CD1c-positive myeloid dendritic cell (primary cell): Measurements from ENCODE around the gene CBX1.
A peak's percentile ranks its signal among the peaks of the same experiment; 100 is the strongest.

Experiments used
- DNase-seq: peaks from one replicate; pipeline ENCODE4 v3.0.0-alpha.2; 2016; ENCODE audit errors: extremely low spot score

Gene CBX1

GRCh38 chr17:48101012-48101720 lies at the start of gene CBX1:
Gene CBX1 (minus strand): TSS chr17:48101478. CDS start chr17:48077004, 24,474 bp downstream.
- peak; percentile 93 for DNase-seq

DNA sequence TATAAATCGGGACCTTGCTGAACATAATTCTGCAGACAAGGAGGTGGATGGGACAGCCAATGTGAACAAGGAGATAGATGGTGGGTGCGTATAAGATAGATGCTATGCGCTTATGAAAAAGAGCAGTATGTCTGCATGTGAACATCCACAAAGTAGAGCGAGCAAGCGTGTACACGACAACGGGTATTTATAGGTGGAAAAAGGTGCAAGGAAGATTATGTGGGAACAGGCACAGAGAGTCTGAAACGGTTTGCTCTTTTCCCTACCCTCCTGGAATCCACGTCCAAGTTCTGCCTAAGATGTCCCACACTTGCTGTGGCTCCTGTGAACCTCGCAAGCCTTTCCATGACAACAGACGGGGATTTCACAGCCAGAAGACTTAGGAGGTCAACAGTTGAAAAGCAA lies 49.3 kb upstream of the CBX1 start:
- no peak for DNase-seq

DNA sequence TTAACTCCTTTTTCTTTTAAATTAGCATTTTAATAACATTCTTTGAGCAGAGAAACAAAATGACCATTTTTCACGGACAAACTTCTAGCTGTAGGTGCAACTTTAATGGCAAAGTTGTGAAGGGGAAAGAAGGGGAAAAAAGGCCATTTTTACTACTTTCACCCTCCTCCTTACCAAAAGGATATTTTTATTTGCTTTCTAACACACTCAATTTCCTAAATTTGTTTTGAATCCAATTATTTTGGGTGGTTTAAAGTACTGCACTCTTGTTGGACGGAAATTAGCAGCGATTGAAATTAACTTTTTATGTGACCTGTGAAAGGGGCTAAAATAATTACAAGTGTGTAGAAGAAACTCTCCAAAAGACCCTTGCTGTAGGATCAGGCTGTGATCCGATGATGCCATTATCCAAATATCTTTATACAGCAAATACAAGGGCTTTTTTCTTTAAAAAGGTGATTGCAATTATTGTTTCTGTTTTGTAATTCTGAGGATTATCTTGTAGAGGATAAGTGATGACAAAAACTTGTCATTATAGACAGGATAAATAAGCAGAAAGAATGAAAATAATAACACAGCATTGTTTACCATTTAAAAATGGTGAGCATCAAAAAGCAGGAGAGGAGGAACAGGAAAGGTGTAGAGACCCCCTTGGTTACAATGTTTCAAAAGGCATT lies 48.6 kb upstream of the CBX1 start:
- no peak for DNase-seq

DNA sequence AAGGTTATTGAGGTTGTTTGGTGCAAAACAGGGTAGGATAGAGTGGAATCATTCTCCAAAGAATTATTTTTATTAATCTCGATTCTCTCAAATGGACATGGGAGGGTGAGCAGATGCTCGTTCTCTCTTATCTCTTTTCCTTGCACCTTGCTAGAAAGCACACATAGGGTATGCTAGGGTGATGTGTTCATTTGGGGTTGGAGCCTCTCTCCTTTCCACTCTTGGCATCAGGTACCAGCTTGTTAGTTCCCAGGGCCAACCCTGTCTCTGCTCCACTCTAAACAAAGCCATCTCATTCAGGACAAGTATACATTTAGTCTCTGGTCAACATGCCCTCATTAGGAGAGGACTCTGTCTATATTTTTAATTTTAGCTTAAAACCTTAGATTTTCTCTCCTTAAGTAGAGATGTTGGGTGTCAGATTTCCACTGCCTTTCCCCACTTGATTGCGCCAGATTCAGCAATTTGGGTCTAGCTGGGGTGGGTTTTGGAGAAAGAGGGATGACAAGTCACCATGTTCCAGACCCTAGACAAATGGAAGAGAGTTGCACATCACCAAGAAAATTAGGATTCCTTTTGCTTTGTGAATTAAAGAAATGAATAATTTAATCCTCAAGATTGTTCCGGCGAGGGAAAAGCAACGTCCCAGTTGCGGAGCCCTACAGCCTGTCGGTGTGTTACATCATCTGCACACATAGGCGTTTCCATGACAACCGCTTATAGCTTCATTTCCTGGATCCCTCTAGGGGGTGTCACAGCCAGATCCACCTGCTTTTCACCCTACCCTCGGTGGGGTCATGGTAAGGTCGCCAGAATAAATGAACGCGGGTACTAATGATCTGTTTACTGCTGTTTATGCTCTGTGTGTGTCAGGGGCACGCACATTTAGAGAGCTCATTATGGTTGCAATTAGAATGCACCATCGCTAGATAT lies 47.8 kb upstream of the CBX1 start:
- no peak for DNase-seq

GRCh38 chr17:48148029-48148770 lies 46.9 kb upstream of the CBX1 start:
- DNase-seq: no peak

GRCh38 chr17:48144976-48145798 lies 43.9 kb upstream of the CBX1 start:
- no peak for DNase-seq

DNA sequence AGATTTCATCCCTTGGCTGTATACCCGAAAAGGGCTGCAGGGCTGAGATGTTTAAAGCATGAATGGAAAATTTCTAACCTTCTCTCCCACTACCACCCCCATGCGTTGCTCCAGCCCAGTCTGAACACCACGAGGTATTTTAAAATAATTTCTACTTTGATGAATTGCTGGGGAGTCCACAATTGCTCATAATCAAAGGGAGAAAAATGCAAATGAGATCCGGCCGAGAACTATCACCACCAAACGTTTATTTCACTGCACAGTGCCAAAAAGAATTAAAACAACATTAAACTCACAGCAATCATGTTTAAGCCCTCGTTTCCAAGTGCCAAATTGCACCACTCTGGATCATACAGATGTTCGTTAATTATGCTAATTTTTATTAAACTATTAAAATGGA lies 43.0 kb upstream of the CBX1 start:
- DNase-seq: no peak

GRCh38 chr17:48143629-48144028 lies 42.4 kb upstream of the CBX1 start:
- DNase-seq: no peak

DNA sequence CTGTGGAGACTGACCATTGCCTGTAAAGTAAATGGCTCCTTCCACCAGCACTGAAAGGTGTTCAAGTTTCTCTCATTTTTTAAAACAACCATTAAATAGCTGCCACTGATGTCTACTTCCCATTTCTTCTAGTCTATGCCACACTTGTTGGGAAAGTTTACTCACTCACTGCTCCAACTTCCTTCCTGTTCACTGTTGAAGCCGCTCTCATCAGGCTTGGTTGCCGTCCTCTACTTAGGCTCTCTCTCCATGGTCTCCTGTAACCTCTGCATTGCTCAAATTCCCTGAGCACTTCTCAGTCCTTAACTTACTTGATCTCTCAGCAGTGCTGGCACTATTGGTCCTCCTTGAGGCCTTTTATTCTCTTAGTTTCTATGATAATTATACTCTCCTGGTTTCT lies 38.7 kb upstream of the CBX1 start:
- DNase-seq: peak; percentile 36

DNA sequence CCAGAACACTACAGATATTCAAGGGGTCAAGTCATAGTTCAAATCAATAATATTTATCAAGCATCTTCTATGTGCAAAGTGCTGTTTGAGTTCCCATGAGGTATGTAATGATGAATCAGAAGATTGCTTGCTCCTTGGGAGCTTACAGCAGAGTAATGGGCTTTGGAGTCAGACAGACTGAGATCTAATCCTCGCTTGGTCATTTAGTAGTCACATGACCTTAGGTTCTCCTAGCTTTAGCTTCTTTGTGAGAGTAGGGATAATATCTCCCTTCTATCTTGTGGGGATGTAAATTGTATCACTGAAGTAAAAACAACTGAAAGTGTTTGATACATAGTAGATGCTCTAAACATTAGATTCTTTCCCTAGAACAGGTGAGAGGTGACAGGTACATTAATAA lies 36.4 kb upstream of the CBX1 start:
- DNase-seq: no peak

- DNase-seq: no peak
These were observed 33.7 kb upstream of the CBX1 start for GRCh38 chr17:48134912-48135480.

- no peak for DNase-seq
These were observed 31.1 kb upstream of the CBX1 start for GRCh38 chr17:48132385-48132784.

DNA sequence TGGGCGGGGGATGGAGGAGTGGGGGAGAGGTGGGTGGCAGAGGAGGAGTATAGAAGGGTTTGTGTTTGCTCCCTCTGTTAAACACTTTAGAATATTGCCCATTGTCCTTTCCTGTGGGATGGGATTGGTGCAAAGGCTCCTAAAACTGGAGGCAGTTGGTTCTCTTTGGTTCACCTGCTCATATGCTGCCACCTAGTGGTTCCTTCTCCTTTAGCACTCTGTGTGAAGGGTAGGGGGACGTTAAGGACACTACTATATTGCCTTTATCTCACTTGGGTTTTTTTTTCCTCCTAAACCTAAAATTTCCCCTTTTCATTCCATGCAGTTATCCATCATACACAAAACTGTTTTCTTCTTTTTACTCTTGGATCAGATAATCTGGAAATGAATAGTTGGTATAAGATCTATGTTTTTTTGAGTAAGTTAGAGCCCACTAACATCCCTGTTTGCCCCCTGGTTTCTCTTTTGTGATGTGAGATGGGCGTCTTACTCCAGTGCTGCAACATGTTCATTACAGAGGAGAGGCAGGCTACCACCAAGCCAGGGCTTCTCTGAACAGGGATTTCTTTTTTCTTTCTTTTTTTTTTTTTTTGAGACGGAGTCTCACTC lies 30.0 kb upstream of the CBX1 start:
- DNase-seq: peak; percentile 72

- no peak for DNase-seq
These were observed 28.7 kb upstream of the CBX1 start for GRCh38 chr17:48129981-48130380.

DNA sequence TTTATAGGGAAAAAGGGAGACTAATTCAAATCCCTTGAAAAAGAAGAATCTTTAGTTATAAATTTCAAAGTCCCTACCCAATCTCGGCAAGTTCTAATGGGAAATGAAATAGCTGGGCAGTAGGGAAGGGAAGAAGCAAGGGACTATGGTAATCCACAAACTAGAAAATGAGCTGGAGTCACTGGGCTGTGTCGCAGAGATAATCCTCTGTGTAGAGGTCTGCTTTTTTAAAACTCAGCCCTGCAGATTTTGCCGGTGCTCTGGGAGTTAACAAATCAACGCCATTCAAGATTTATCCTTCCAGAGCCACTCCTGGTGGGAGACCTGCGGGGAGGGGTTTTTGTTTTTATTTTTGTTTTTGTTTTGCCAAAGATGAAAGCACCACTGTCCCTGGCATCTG lies 27.1 kb upstream of the CBX1 start:
- no peak for DNase-seq

- no peak for DNase-seq
These were observed 26.2 kb upstream of the CBX1 start for GRCh38 chr17:48127371-48128051.

GRCh38 chr17:48126532-48126850 lies 25.2 kb upstream of the CBX1 start:
- DNase-seq: no peak

- DNase-seq: no peak
These were observed 24.7 kb upstream of the CBX1 start for GRCh38 chr17:48125829-48126531.

GRCh38 chr17:48123776-48124388 lies 22.6 kb upstream of the CBX1 start:
- DNase-seq: no peak
